Measurements from ENCODE around the gene EIF2AK3.

DNA sequence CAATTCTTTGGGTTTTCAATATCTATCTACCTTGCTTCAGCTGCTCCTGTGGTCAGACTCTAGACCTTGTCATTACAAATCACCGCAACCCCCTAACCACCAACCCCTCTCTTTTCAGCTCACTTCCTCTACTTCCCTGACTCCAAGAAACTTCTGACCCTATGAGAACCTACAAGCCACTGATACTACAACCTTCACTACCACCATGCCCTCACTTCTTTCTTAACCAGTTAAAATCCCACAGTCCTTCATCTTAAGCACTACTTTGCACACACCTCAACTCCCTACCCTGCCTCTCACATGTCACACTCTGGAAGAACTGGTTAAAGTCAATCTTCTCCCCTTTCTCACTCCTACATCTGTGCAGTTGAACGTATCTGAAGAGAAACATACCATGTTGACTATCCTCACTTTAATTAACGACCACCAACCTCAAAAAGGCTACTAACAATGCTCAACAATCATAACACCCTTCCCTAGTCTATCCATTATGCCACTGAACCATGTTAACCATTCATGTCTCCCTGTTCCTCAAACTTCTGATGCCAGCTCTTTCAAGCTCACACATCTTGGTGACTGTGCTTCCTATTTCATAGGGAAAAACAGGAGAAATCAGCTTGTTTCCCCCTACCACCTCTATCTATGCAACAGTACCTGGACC, 12.6 kb downstream of the EIF2AK3 start:
- TF ChIP-seq CSDC2 (CRISPR knock-in tag; IDR thresholded peaks at IDR 0.05) (no peak), BACH2 (CRISPR knock-in tag; IDR thresholded peaks at IDR 0.05; ENCODE audit: borderline replicate concordance) (no peak), GLIS3 (CRISPR knock-in tag; IDR thresholded peaks at IDR 0.05) (no peak), ZFP30 (CRISPR knock-in tag; IDR thresholded peaks at IDR 0.05) (no peak), ZNF70 (CRISPR knock-in tag; IDR thresholded peaks at IDR 0.05) (no peak), ARNTL (CRISPR knock-in tag; IDR thresholded peaks at IDR 0.05; ENCODE audit: borderline replicate concordance, low read depth) (no peak), ESRRG (CRISPR knock-in tag; IDR thresholded peaks at IDR 0.05) (no peak), TCF4 (CRISPR knock-in tag; IDR thresholded peaks at IDR 0.05; ENCODE audit: borderline replicate concordance) (no peak), TSHZ2 (CRISPR knock-in tag; IDR thresholded peaks at IDR 0.05) (no peak)
- TF ChIP-seq, protein P1, sequence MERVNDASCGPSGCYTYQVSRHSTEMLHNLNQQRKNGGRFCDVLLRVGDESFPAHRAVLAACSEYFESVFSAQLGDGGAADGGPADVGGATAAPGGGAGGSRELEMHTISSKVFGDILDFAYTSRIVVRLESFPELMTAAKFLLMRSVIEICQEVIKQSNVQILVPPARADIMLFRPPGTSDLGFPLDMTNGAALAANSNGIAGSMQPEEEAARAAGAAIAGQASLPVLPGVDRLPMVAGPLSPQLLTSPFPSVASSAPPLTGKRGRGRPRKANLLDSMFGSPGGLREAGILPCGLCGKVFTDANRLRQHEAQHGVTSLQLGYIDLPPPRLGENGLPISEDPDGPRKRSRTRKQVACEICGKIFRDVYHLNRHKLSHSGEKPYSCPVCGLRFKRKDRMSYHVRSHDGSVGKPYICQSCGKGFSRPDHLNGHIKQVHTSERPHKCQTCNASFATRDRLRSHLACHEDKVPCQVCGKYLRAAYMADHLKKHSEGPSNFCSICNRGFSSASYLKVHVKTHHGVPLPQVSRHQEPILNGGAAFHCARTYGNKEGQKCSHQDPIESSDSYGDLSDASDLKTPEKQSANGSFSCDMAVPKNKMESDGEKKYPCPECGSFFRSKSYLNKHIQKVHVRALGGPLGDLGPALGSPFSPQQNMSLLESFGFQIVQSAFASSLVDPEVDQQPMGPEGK (CRISPR knock-in tag; IDR thresholded peaks at IDR 0.05; ENCODE audit: borderline replicate concordance), result no peak
- TF ChIP-seq, protein P2, sequence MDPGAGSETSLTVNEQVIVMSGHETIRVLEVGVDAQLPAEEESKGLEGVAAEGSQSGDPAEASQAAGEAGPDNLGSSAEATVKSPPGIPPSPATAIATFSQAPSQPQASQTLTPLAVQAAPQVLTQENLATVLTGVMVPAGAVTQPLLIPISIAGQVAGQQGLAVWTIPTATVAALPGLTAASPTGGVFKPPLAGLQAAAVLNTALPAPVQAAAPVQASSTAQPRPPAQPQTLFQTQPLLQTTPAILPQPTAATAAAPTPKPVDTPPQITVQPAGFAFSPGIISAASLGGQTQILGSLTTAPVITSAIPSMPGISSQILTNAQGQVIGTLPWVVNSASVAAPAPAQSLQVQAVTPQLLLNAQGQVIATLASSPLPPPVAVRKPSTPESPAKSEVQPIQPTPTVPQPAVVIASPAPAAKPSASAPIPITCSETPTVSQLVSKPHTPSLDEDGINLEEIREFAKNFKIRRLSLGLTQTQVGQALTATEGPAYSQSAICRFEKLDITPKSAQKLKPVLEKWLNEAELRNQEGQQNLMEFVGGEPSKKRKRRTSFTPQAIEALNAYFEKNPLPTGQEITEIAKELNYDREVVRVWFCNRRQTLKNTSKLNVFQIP (CRISPR knock-in tag; IDR thresholded peaks at IDR 0.05; ENCODE audit: borderline replicate concordance, low read depth), result no peak
